ENCODE results near the gene ABITRAM. TPM values are rescaled to one million over a fixed set of nuclear protein-coding genes. Genes with fewer than 3 reads are reported as not detected.

The ABITRAM gene
- total and polyA plus RNA-seq, 2 of the 13 experiments (the other 11 are each of a cell fraction or from before 2014, with no cell fraction given), result 10.2 to 21.6 TPM

DNA sequence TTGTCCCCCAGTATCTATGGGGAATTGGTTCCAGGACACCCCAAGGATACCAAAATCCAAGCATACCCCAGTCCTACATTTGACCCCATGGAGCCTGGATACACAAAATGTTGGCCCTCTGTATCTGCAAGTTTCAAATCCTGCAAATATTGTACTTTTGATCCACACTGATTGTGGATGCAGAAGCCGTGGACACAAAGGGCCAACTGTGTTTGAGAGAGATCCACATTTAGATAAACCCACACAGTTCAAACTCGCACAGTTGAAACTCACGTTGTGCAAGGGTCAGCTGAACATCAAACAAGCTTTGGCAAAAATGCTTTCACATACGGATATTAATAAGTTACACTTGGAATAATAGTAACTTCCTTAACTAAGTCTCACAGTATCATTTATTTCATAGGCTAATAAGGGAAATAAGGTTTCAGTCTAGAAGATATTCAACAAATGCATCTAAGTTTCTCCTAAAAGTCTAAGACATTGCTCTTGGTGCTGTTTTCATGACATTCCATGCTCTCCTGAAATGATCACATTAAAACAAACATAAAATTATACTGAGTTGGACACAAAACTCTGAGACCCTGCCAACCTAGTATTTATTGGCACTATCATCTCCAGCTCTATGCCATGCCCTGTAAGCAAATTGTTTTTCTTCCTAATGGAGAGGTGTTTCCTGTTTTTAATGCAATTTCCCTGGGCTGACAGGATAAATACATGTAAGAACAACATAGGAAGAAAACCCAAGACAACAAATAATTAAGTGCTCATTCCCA lies 39.8 kb upstream of the ABITRAM start (continued):
- TF ChIP-seq SIX1 (CRISPR knock-in tag; IDR thresholded peaks at IDR 0.05; ENCODE audit: borderline replicate concordance), result peak; percentile 75; the same call in 1 of the 2 replicates
- no peak for TF ChIP-seq SP140L (CRISPR knock-in tag; IDR thresholded peaks at IDR 0.05; ENCODE audit: borderline replicate concordance)
- peak; percentile 55; the same call in 1 of the 2 replicates for TF ChIP-seq ZNF232 (CRISPR knock-in tag; IDR thresholded peaks at IDR 0.05; ENCODE audit: borderline replicate concordance)
- peak; percentile 54; the same call in 1 of the 2 replicates for TF ChIP-seq ZNF788 (CRISPR knock-in tag; IDR thresholded peaks at IDR 0.05; ENCODE audit: borderline replicate concordance)
- TF ChIP-seq, protein P1, sequence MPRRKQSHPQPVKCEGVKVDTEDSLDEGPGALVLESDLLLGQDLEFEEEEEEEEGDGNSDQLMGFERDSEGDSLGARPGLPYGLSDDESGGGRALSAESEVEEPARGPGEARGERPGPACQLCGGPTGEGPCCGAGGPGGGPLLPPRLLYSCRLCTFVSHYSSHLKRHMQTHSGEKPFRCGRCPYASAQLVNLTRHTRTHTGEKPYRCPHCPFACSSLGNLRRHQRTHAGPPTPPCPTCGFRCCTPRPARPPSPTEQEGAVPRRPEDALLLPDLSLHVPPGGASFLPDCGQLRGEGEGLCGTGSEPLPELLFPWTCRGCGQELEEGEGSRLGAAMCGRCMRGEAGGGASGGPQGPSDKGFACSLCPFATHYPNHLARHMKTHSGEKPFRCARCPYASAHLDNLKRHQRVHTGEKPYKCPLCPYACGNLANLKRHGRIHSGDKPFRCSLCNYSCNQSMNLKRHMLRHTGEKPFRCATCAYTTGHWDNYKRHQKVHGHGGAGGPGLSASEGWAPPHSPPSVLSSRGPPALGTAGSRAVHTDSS (CRISPR knock-in tag; conservative IDR thresholded peaks at IDR 0.05), result no peak
- TF ChIP-seq ZNF10 (CRISPR knock-in tag; IDR thresholded peaks at IDR 0.05; ENCODE audit: borderline replicate concordance, low read depth), result no peak
- TF ChIP-seq ZNF24 (IDR thresholded peaks at IDR 0.05), result no peak
- peak; percentile 53 for TF ChIP-seq YEATS4 (CRISPR knock-in tag; IDR thresholded peaks at IDR 0.05; ENCODE audit: borderline replicate concordance)
- TF ChIP-seq ATF7 (IDR thresholded peaks at IDR 0.05), result no peak
- TF ChIP-seq ATF7 (CRISPR knock-in tag; IDR thresholded peaks at IDR 0.05), result no peak; the same call in 1 of the 2 replicates
- peak; percentile 95 for TF ChIP-seq NR2F2 (IDR thresholded peaks at IDR 0.05; ENCODE audit: borderline replicate concordance, low read depth)
- TF ChIP-seq ZNF543 (CRISPR knock-in tag; IDR thresholded peaks at IDR 0.05), result no peak
- TF ChIP-seq ZNF180 (CRISPR knock-in tag; IDR thresholded peaks at IDR 0.05; ENCODE audit: borderline replicate concordance, low read depth), result no peak
- TF ChIP-seq ZNF121 (CRISPR knock-in tag; IDR thresholded peaks at IDR 0.05), result no peak
- no peak for TF ChIP-seq ZKSCAN1 (IDR thresholded peaks at IDR 0.05; ENCODE audit: low read length)
- TF ChIP-seq, protein P2, sequence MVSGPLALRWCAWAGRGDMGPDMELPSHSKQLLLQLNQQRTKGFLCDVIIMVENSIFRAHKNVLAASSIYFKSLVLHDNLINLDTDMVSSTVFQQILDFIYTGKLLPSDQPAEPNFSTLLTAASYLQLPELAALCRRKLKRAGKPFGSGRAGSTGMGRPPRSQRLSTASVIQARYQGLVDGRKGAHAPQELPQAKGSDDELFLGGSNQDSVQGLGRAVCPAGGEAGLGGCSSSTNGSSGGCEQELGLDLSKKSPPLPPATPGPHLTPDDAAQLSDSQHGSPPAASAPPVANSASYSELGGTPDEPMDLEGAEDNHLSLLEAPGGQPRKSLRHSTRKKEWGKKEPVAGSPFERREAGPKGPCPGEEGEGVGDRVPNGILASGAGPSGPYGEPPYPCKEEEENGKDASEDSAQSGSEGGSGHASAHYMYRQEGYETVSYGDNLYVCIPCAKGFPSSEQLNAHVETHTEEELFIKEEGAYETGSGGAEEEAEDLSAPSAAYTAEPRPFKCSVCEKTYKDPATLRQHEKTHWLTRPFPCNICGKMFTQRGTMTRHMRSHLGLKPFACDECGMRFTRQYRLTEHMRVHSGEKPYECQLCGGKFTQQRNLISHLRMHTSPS (CRISPR knock-in tag; IDR thresholded peaks at IDR 0.05; ENCODE audit: low read depth), result no peak
- TF ChIP-seq ZNF746 (CRISPR knock-in tag; IDR thresholded peaks at IDR 0.05), result no peak
- peak; percentile 89; the same call in 1 of the 2 replicates for TF ChIP-seq RXRB (CRISPR knock-in tag; IDR thresholded peaks at IDR 0.05; ENCODE audit: borderline replicate concordance)
- 0 out of 2 replicates have a peak, but pooled peaks have one; percentile 24 for TF ChIP-seq ZNF12 (CRISPR knock-in tag; IDR thresholded peaks at IDR 0.05)
- TF ChIP-seq KLF15 (CRISPR knock-in tag; IDR thresholded peaks at IDR 0.05; ENCODE audit: borderline replicate concordance), result no peak
- TF ChIP-seq, protein P3, sequence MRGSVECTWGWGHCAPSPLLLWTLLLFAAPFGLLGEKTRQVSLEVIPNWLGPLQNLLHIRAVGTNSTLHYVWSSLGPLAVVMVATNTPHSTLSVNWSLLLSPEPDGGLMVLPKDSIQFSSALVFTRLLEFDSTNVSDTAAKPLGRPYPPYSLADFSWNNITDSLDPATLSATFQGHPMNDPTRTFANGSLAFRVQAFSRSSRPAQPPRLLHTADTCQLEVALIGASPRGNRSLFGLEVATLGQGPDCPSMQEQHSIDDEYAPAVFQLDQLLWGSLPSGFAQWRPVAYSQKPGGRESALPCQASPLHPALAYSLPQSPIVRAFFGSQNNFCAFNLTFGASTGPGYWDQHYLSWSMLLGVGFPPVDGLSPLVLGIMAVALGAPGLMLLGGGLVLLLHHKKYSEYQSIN (CRISPR knock-in tag; IDR thresholded peaks at IDR 0.05; ENCODE audit: borderline replicate concordance), result no peak
- TF ChIP-seq KAT8 (CRISPR knock-in tag; IDR thresholded peaks at IDR 0.05), result peak; percentile 69
- TF ChIP-seq ZNF572 (CRISPR knock-in tag; IDR thresholded peaks at IDR 0.05), result no peak
- TF ChIP-seq GZF1 (CRISPR knock-in tag; IDR thresholded peaks at IDR 0.05), result no peak
- TF ChIP-seq NFYC (CRISPR knock-in tag; IDR thresholded peaks at IDR 0.05), result no peak
- no peak for TF ChIP-seq RFX1 (IDR thresholded peaks at IDR 0.05)
- peak; percentile 63 for TF ChIP-seq JUN (CRISPR knock-in tag; IDR thresholded peaks at IDR 0.05)
- TF ChIP-seq MYNN (CRISPR knock-in tag; IDR thresholded peaks at IDR 0.05; ENCODE audit: low read depth), result no peak
- TF ChIP-seq ZNF3 (CRISPR knock-in tag; IDR thresholded peaks at IDR 0.05), result no peak
